A549 (cell line): ENCODE results near the gene RPLP1. TPM values are rescaled to one million over a fixed set of nuclear protein-coding genes. Genes with fewer than 3 reads are reported as not detected.

ENCODE experiments used
- ATAC-seq, 2 experiments: fragments of 200-7000 bp in 1 of 2; fragments of >200 bp in 1 of 2; cut with Nextera tagmentation in 1 of 2; cut with Tn5 transposase in 1 of 2; 3 replicates each; pipeline versions ENCODE4 v1.8.0 to v1.9.1; 2018 to 2020; ENCODE audit warnings: mild to moderate bottlenecking in 1 of 2, moderate library complexity in 1 of 2
- CTCF ChIA-PET: fragments of 300-600 bp; sonication (Branson Sonifier 250); formaldehyde crosslinking; extraction: SDS; loops from one replicate; lab custom pipeline; 2021; ENCODE audit warnings: antibody characterized with exemption, inconsistent platforms; lab: Yijun Ruan, JAX
- POLR2A ChIA-PET: fragments of 350-600 bp; formaldehyde crosslinking; extraction: SDS; loops from one replicate; lab custom pipeline; 2021; ENCODE audit warnings: antibody characterized with exemption, inconsistent platforms; lab: Yijun Ruan, JAX
- DNase-seq, 2 experiments: peaks; one replicate each; pipeline versions ENCODE4 v3.0.0 to v3.0.0-alpha.2; 2011 to 2016; ENCODE audit warnings: low read depth in 1 of 2, low spot score in 1 of 2
- FAIRE-seq: peaks from 2 replicates; lab custom pipeline; 2011; peaks lifted over from hg19 to GRCh38; lab: Jason Lieb, UNC
- H3K27ac ChIP-seq, 2 experiments: fragments of >200 bp; sonication (Bioruptor Twin); formaldehyde crosslinking; 3 replicates each; pipeline ENCODE4 v1.5.1; 2016 to 2017
- H3K4me1 ChIP-seq: fragments of >200 bp; sonication (Bioruptor Twin); formaldehyde crosslinking; 3 replicates; pipeline ENCODE4 v1.6.1; 2016
- H3K4me2 ChIP-seq: fragments of >200 bp; sonication (Bioruptor Twin); formaldehyde crosslinking; 3 replicates; pipeline ENCODE4 v1.6.1; 2016
- H3K4me3 ChIP-seq: fragments of >200 bp; sonication (Bioruptor Twin); formaldehyde crosslinking; 3 replicates; pipeline ENCODE4 v1.5.1; 2016
- H3K9me3 ChIP-seq: fragments of >200 bp; sonication (Bioruptor Twin); formaldehyde crosslinking; 3 replicates; pipeline ENCODE4 v1.6.1; 2016
- CHD4 ChIP-seq: fragments of 200-600 bp; sonication (generic); IDR thresholded peaks from 2 replicates; pipeline ENCODE4 v1.6.1; 2016; ENCODE audit warnings: antibody characterized with exemption, mild to moderate bottlenecking, borderline replicate concordance
- ESRRA ChIP-seq: fragments of 150-350 bp; IDR thresholded peaks from 2 replicates; pipeline ENCODE4 v1.6.1; 2014; ENCODE audit warnings: mild to moderate bottlenecking, low read length, borderline replicate concordance
- FOSB ChIP-seq: fragments of 250-450 bp; sonication (Bioruptor Pico); IDR thresholded peaks from 2 replicates; pipeline ENCODE4 v1.5.0; 2020; ENCODE audit warnings: mild to moderate bottlenecking, moderate library complexity
- FOXS1 ChIP-seq: fragments of 250-450 bp; sonication (Bioruptor Pico); IDR thresholded peaks from 2 replicates; pipeline ENCODE4 v1.5.0; 2020; ENCODE audit warnings: mild to moderate bottlenecking, moderate library complexity
- HOXB13 ChIP-seq: fragments of 250-450 bp; sonication (Bioruptor Pico); IDR thresholded peaks from 2 replicates; pipeline ENCODE4 v1.5.0; 2020; ENCODE audit warnings: low read depth, mild to moderate bottlenecking, moderate library complexity
- JUN ChIP-seq, 2 experiments: fragments of >200 bp; sonication (Bioruptor Twin); formaldehyde crosslinking; IDR thresholded peaks; 2 replicates in 1 of 2; 3 replicates in 1 of 2; pipeline ENCODE4 v1.6.1; 2016 to 2017
- JUNB ChIP-seq: fragments of >200 bp; sonication (Bioruptor Twin); formaldehyde crosslinking; IDR thresholded peaks from 2 replicates; pipeline ENCODE4 v1.6.1; 2016
- MAZ ChIP-seq: fragments of 150-350 bp; IDR thresholded peaks from 2 replicates; pipeline ENCODE4 v1.6.1; 2014; ENCODE audit warnings: antibody characterized with exemption, low read depth, low read length, borderline replicate concordance
- NR3C1 ChIP-seq: fragments of >200 bp; sonication (Bioruptor Twin); formaldehyde crosslinking; IDR thresholded peaks from 3 replicates; pipeline ENCODE4 v1.6.1; 2017
- POLR2AphosphoS2 ChIP-seq: conservative IDR thresholded peaks from 2 replicates; pipeline ENCODE4 v1.6.1; 2012; ENCODE audit warnings: low read length, improper control_type of control experiment, inconsistent platforms
- SREBF2 ChIP-seq: fragments of 450-650 bp; IDR thresholded peaks from 2 replicates; pipeline ENCODE4 v1.6.1; 2014; ENCODE audit warnings: mild to moderate bottlenecking, moderate library complexity
- TFCP2L1 ChIP-seq: fragments of 250-450 bp; sonication (Bioruptor Pico); IDR thresholded peaks from 2 replicates; pipeline ENCODE4 v1.5.0; 2021; ENCODE audit warnings: mild to moderate bottlenecking
- WGBS: methylation state at CpG from one replicate; pipeline ENCODE4 v1.1.6; 2017; ENCODE audit errors: missing lambda C conversion rate; 5-methylcytosine and 5-hydroxymethylcytosine counted together
- polyA plus RNA-seq, 4 experiments: library from polyadenylated mRNA; depleted of rRNA in 3 of 4; stranded (reverse); fragments of >200 nt; fragmentation: RNase III in 1 of 4; extraction: RNeasy Plus Mini Kit Qiagen cat#74134 plus additional on column Dnase treatment in 1 of 4; gene quantifications; 2 replicates in 3 of 4; 3 replicates in 1 of 4; pipeline ENCODE4 v1.2.3, GENCODE V29; 2011 to 2017
- TF ChIP-seq, protein P1 (sequence below): fragments of >200 bp; sonication (Bioruptor Twin); formaldehyde crosslinking; IDR thresholded peaks from 3 replicates; pipeline ENCODE4 v1.5.1; 2016
- TF ChIP-seq, protein P2 (sequence below): fragments of >200 bp; sonication (Bioruptor Twin); formaldehyde crosslinking; IDR thresholded peaks from 2 replicates; pipeline ENCODE4 v1.6.1; 2016
- TF ChIP-seq, protein P3 (sequence below): fragments of 250-450 bp; sonication (Bioruptor Pico); IDR thresholded peaks from 2 replicates; pipeline ENCODE4 v1.5.0; 2021; ENCODE audit warnings: mild to moderate bottlenecking, moderate library complexity, borderline replicate concordance
- TF ChIP-seq, protein P4 (sequence below): fragments of 150-350 bp; IDR thresholded peaks from 2 replicates; pipeline ENCODE4 v1.6.1; 2014; ENCODE audit warnings: low read depth, mild to moderate bottlenecking, low read length
- TF ChIP-seq, protein P5 (sequence below): fragments of 250-450 bp; sonication (Bioruptor Pico); IDR thresholded peaks from 2 replicates; pipeline ENCODE4 v1.5.0; 2020; ENCODE audit warnings: low read depth, mild to moderate bottlenecking, moderate library complexity

The RPLP1 gene
- polyA plus RNA-seq, 2 of the 4 experiments (the other 2 are of a cell fraction): 1,245 to 4,104 TPM

DNA sequence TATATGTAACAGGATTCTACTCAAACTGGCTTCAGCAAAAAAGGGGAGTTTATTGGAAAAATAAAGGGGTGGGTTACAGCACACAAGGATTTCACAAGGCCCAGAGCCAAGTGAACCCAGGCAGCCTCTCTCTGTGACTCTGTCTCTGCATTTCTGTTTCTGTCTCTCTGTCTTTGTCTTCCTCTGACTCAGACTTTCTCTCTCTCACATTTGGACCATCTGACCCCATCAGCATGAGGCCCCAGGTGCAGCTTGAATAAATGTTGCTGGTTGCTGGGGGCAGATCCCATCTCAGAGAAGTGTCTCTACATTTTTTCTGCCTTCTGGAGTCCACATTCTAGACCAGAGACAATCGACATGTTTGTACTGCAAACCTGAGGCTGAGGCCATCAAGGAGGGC, 45.0 kb downstream of the RPLP1 start:
- H3K4me3 ChIP-seq: no peak overlapping the region
- POLR2A ChIA-PET: no interaction called here
- no peaks in the 10 kb centered on the region for H3K4me1 ChIP-seq
- H3K27ac ChIP-seq: no peak overlapping the region
- no peak for ATAC-seq
- TF ChIP-seq MAZ (no peak), JUNB (no peak), FOXS1 (CRISPR knock-in tag) (no peak), NR3C1 (no peak), HOXB13 (no peak)
- TF ChIP-seq, protein P1, sequence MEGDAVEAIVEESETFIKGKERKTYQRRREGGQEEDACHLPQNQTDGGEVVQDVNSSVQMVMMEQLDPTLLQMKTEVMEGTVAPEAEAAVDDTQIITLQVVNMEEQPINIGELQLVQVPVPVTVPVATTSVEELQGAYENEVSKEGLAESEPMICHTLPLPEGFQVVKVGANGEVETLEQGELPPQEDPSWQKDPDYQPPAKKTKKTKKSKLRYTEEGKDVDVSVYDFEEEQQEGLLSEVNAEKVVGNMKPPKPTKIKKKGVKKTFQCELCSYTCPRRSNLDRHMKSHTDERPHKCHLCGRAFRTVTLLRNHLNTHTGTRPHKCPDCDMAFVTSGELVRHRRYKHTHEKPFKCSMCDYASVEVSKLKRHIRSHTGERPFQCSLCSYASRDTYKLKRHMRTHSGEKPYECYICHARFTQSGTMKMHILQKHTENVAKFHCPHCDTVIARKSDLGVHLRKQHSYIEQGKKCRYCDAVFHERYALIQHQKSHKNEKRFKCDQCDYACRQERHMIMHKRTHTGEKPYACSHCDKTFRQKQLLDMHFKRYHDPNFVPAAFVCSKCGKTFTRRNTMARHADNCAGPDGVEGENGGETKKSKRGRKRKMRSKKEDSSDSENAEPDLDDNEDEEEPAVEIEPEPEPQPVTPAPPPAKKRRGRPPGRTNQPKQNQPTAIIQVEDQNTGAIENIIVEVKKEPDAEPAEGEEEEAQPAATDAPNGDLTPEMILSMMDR: no peak
- CTCF ChIA-PET: interaction anchor here (0.6 kb wide), 1 partner anchor 18 kb away, joined by 3 read pairs; no protein-coding TSS in a partner anchor
- no peak for FAIRE-seq
- no peak for DNase-seq
- H3K4me2 ChIP-seq: no peak overlapping the region
- WGBS: 35% methylated on average over 1 of the region's 1 CpG
- H3K9me3 ChIP-seq: no peaks in the 10 kb centered on the region

DNA sequence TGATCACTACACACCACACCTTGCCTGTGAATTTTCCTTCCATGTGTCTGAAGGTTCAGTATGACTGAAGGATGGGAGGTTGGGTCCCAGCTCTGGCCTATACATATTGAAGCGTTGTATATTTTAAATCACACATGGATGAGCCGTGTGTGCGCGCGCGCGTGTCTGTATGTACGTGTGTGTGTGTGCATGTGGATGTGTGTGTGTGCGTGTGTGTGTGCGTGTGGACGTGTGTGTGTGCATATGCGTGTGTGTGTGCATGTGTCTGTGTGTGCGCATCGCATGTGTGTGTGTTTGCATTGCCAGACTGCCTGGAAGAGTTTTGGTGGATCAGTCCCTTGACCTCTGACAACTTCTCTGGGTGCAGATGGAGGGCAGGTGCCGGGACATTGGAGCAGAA, 45.7 kb downstream of the RPLP1 start:
- Histone ChIP-seq H3K9me3 (no peaks in the 10 kb centered on the region), H3K4me2 (no peak overlapping the region), H3K4me3 (no peak overlapping the region), H3K4me1 (no peaks in the 10 kb centered on the region), H3K27ac (no peak overlapping the region)
- no peak for DNase-seq
- POLR2A ChIA-PET: no interaction called here
- FAIRE-seq: no peak
- WGBS: 89% methylated on average over 15 of the region's 15 CpGs
- no peak for ATAC-seq
- TF ChIP-seq, protein P2, sequence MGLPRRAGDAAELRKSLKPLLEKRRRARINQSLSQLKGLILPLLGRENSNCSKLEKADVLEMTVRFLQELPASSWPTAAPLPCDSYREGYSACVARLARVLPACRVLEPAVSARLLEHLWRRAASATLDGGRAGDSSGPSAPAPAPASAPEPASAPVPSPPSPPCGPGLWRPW: no peak
- TF ChIP-seq ESRRA: no peak
- TF ChIP-seq JUN (IDR thresholded peaks at IDR 0.05): no peak
- TF ChIP-seq, protein P3, sequence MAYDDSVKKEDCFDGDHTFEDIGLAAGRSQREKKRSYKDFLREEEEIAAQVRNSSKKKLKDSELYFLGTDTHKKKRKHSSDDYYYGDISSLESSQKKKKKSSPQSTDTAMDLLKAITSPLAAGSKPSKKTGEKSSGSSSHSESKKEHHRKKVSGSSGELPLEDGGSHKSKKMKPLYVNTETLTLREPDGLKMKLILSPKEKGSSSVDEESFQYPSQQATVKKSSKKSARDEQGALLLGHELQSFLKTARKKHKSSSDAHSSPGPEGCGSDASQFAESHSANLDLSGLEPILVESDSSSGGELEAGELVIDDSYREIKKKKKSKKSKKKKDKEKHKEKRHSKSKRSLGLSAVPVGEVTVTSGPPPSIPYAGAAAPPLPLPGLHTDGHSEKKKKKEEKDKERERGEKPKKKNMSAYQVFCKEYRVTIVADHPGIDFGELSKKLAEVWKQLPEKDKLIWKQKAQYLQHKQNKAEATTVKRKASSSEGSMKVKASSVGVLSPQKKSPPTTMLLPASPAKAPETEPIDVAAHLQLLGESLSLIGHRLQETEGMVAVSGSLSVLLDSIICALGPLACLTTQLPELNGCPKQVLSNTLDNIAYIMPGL (CRISPR knock-in tag): no peak
- TF ChIP-seq, protein P1: no peak
- CTCF ChIA-PET: no interaction called here

DNA sequence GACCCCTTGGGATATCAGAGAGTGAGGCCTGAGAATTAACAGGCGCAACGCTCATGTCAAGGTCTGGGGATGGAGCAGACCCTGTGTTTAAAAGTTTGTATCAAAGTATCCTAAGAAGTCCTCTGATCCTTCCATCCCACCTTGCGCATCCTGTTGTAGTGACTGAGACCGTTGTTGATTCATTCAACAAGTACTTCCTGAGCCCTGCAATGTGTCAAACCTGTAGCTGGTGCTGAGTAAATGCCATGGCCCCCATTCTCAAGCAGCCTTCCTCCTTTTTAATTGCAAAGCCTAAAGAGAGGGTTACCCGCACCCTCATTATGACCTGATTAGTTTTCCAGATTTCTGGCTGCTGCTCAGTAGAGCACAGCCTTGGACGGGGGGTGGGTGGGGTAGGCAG, 46.4 kb downstream of the RPLP1 start:
- 94% methylated on average over 6 of the region's 6 CpGs for WGBS
- ATAC-seq: no peak
- CTCF ChIA-PET: interaction anchor here (1.8 to 1.9 kb wide), 2 partner anchors 21 to 23 kb away, joined by 6 to 10 read pairs; no protein-coding TSS in a partner anchor
- DNase-seq: no peak
- TF ChIP-seq POLR2AphosphoS2 (no peak), FOSB (CRISPR knock-in tag) (no peak), FOXS1 (CRISPR knock-in tag) (no peak), SREBF2 (no peak), CHD4 (no peak), TFCP2L1 (CRISPR knock-in tag) (no peak), ESRRA (no peak), NR3C1 (no peak)
- TF ChIP-seq, protein P4, sequence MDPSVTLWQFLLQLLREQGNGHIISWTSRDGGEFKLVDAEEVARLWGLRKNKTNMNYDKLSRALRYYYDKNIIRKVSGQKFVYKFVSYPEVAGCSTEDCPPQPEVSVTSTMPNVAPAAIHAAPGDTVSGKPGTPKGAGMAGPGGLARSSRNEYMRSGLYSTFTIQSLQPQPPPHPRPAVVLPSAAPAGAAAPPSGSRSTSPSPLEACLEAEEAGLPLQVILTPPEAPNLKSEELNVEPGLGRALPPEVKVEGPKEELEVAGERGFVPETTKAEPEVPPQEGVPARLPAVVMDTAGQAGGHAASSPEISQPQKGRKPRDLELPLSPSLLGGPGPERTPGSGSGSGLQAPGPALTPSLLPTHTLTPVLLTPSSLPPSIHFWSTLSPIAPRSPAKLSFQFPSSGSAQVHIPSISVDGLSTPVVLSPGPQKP: no peak
- TF ChIP-seq, protein P5, sequence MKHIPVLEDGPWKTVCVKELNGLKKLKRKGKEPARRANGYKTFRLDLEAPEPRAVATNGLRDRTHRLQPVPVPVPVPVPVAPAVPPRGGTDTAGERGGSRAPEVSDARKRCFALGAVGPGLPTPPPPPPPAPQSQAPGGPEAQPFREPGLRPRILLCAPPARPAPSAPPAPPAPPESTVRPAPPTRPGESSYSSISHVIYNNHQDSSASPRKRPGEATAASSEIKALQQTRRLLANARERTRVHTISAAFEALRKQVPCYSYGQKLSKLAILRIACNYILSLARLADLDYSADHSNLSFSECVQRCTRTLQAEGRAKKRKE: no peak
- TF ChIP-seq, all 56 proteins: peak for 0
- no peak overlapping the region for H3K27ac ChIP-seq
- H3K4me3 ChIP-seq: no peak overlapping the region
- POLR2A ChIA-PET: no interaction called here
- FAIRE-seq: no peak
- H3K9me3 ChIP-seq: no peaks in the 10 kb centered on the region
- no peak overlapping the region for H3K4me2 ChIP-seq
- no peaks in the 10 kb centered on the region for H3K4me1 ChIP-seq
